Gastrocnemius medialis (tissue), 4 donors: Measurements from ENCODE around the gene DOCK4.

ENCODE experiments used
- POLR2A ChIP-seq, 2 donors: fragments of 450-650 bp; IDR thresholded peaks; one replicate each; pipeline ENCODE4 v1.6.1; 2017; ENCODE audit warnings: antibody characterized with exemption in 2 of 2, mild to moderate bottlenecking in 2 of 2, moderate library complexity in 2 of 2
- TF ChIP-seq, protein P1 (sequence below), 5 experiments: fragments of 450-650 bp in 3 of 5; fragments of 200-600 bp in 2 of 5; sonication (generic) in 2 of 5; IDR thresholded peaks in 4 of 5; conservative IDR thresholded peaks in 1 of 5; 1 replicate in 4 of 5; 2 replicates in 1 of 5; pipeline ENCODE4 v1.5.1; 2016 to 2019; ENCODE audit warnings: antibody characterized with exemption in 5 of 5, mild to moderate bottlenecking in 3 of 5, moderate library complexity in 3 of 5

DNA sequence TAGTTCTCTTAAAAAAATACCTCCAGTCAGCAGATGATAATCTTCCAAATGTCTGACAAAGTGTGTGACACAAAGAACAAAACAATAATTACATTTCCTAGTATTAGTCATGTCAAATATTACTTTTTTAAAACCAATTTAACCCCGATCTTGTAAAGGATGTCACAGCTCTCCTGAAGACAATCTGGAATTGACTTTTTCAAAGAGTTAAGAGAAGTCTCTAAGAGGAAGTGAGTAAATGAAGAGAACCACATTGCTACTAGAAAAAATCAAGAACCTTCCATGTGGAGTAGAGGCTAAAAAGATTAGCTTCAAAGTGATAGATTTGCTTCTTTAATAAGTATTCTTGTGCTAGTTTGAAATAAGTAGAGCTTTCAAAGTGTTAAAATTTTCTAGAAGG is 425.7 kb downstream of the DOCK4 start:
- TF ChIP-seq, protein P1, sequence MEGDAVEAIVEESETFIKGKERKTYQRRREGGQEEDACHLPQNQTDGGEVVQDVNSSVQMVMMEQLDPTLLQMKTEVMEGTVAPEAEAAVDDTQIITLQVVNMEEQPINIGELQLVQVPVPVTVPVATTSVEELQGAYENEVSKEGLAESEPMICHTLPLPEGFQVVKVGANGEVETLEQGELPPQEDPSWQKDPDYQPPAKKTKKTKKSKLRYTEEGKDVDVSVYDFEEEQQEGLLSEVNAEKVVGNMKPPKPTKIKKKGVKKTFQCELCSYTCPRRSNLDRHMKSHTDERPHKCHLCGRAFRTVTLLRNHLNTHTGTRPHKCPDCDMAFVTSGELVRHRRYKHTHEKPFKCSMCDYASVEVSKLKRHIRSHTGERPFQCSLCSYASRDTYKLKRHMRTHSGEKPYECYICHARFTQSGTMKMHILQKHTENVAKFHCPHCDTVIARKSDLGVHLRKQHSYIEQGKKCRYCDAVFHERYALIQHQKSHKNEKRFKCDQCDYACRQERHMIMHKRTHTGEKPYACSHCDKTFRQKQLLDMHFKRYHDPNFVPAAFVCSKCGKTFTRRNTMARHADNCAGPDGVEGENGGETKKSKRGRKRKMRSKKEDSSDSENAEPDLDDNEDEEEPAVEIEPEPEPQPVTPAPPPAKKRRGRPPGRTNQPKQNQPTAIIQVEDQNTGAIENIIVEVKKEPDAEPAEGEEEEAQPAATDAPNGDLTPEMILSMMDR (IDR thresholded peaks at IDR 0.05 in 4 of 5, conservative IDR thresholded peaks at IDR 0.05 in 1 of 5) = no peak
- no peak for TF ChIP-seq POLR2A (IDR thresholded peaks at IDR 0.05)
